ENCODE results near the gene BORCS5. TPM values are rescaled to one million over a fixed set of nuclear protein-coding genes. Genes with fewer than 3 reads are reported as not detected.

BORCS5 gene
- total and polyA plus RNA-seq, 2 of the 8 experiments (the other 6 are each of a cell fraction or from before 2014, with no cell fraction given): 8.3 to 17.4 TPM

DNA sequence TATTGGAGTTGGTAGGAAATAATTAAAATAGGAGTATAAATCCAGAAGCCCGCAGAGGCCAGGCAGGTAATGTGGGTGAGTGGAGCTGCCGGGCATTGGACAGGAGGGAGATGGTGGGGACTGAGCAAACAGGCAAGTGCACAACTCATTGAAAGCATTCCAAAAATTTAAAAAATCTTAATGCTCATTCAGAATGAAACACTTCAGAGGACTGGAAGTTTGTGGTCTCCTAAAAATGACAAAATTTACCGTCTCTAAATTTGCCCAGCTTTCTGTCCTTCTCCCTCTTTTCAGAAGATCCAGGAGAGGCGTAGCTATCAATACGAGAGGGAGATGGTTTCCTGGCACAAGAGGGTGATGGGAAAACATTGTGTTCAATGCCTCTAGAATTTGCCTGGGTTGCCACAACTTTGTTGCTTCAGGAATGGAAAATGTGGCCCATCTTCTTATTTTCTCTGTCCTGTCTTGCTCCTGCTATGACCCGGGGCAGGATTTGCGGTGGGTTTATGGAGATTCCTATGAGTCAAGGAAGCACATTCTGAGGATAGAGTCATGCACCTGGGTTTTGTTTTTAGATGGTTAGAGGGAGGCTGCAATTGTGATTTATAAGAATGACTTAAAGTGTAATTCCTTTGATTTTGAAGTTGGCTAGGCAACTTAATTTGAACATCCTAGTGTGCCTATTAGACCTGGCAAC, 72.2 kb downstream of the BORCS5 start:
- POLR2A ChIA-PET (ENCODE audit: partially characterized antibody): no interaction called here
- H3K4me2 ChIP-seq (ENCODE audit: insufficient read depth in 1 of 2, low read depth in 2 of 2, low read length in 2 of 2): no peak overlapping the region
- TF ChIP-seq RNF2 (IDR thresholded peaks at IDR 0.05; ENCODE audit: borderline replicate concordance, low read depth, low read length, missing control alignments, poor library complexity, severe bottlenecking) (no peak), CBX8 (IDR thresholded peaks at IDR 0.05; ENCODE audit: borderline replicate concordance, low read depth, low read length) (no peak), EGR1 (IDR thresholded peaks at IDR 0.05; ENCODE audit: borderline replicate concordance, low read depth, low read length) (no peak), POU5F1 (IDR thresholded peaks at IDR 0.05; ENCODE audit: low read depth, low read length) (no peak), TBP (IDR thresholded peaks at IDR 0.05; ENCODE audit: low read depth, low read length) (no peak), HDAC6 (IDR thresholded peaks at IDR 0.05; ENCODE audit: low read depth, low read length) (no peak), NANOG (IDR thresholded peaks at IDR 0.05; ENCODE audit: insufficient read depth, low read depth, low read length, poor library complexity, severe bottlenecking) (no peak), ZNF274 (IDR thresholded peaks at IDR 0.05; ENCODE audit: borderline replicate concordance, extremely low read depth, low read length) (no peak), RAD21 (IDR thresholded peaks at IDR 0.05 in 1 of 2, conservative IDR thresholded peaks at IDR 0.05 in 1 of 2; ENCODE audit: low read depth in 2 of 2, low read length in 2 of 2) (no peak), JUN (IDR thresholded peaks at IDR 0.05; ENCODE audit: low read depth, low read length) (no peak), SIX5 (IDR thresholded peaks at IDR 0.05; ENCODE audit: low read depth, low read length) (no peak)
- TF ChIP-seq, protein P1, sequence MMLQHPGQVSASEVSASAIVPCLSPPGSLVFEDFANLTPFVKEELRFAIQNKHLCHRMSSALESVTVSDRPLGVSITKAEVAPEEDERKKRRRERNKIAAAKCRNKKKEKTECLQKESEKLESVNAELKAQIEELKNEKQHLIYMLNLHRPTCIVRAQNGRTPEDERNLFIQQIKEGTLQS (IDR thresholded peaks at IDR 0.05; ENCODE audit: insufficient read depth, low read depth, low read length): no peak

More for the DNA sequence above, 72.2 kb downstream of the BORCS5 start:
- Histone ChIP-seq H3K23me2 (ENCODE audit: low read depth, low read length) (no peaks in the 10 kb centered on the region), H4K20me1 (replicated peaks in 1 of 2; ENCODE audit: control insufficient read depth in 1 of 2, insufficient read depth in 2 of 2, low read length in 2 of 2) (no peaks in the 10 kb centered on the region), H4K91ac (replicated peaks; ENCODE audit: insufficient read length, low read length) (no peak overlapping the region), H3K9ac (replicated peaks in 1 of 4; ENCODE audit: extremely low read depth in 1 of 4, low read depth in 3 of 4, low read length in 3 of 4) (no peak overlapping the region), H3K36me3 (ENCODE audit: control insufficient read depth in 2 of 4, insufficient read depth in 4 of 4, low read length in 3 of 4) (no peaks in the 10 kb centered on the region; a peak in 1 of 8 replicates), H3K79me2 (ENCODE audit: control insufficient read depth in 1 of 2, insufficient read depth in 2 of 2, low read length in 2 of 2) (no peaks in the 10 kb centered on the region), H3K4me3 (ENCODE audit: extremely low read depth in 1 of 4, insufficient read depth in 2 of 4, low read depth in 3 of 4, low read length in 4 of 4) (no peak overlapping the region), H2BK5ac (ENCODE audit: low read depth, low read length) (no peak overlapping the region), H2AK5ac (ENCODE audit: low read depth, low read length) (no peak overlapping the region), H3K4ac (replicated peaks; ENCODE audit: insufficient read length, low read depth, low read length) (no peak overlapping the region), H2BK120ac (replicated peaks; ENCODE audit: low read depth, low read length) (no peak overlapping the region), H3K79me1 (ENCODE audit: low read depth, low read length) (no peaks in the 10 kb centered on the region), H2AFZ (ENCODE audit: low read length) (no peak overlapping the region), H3K14ac (ENCODE audit: insufficient read length) (no peak overlapping the region), H2BK12ac (ENCODE audit: low read depth, low read length) (no peak overlapping the region), H4K5ac (ENCODE audit: insufficient read length, low read depth, low read length) (no peak overlapping the region), H3K4me1 (replicated peaks in 1 of 4; ENCODE audit: control insufficient read depth in 3 of 4, insufficient read depth in 4 of 4, low read length in 3 of 4) (peaks cover 0 to 4% (median 1%) of the 10 kb centered on the region in 4 experiments; a peak in 2 of 7 replicates), H3K27me3 (replicated peaks in 1 of 4; ENCODE audit: control insufficient read depth in 3 of 4, extremely low read depth in 1 of 4, insufficient read depth in 3 of 4, low read length in 3 of 4) (no peaks in the 10 kb centered on the region), H2BK20ac (ENCODE audit: low read length) (no peak overlapping the region), H3K9me3 (ENCODE audit: insufficient read depth in 2 of 2, low read depth in 1 of 2, low read length in 1 of 2) (no peaks in the 10 kb centered on the region), H3K18ac (ENCODE audit: extremely low read depth, low read length) (no peak overlapping the region), H3K56ac (replicated peaks; ENCODE audit: insufficient read length, low read depth, low read length) (no peak overlapping the region), H2BK15ac (ENCODE audit: low read length) (no peak overlapping the region), H3K27ac (ENCODE audit: low read depth, low read length) (no peak overlapping the region; the same call in 1 of the 2 replicates), H3K23ac (ENCODE audit: insufficient read length) (no peak overlapping the region), H4K8ac (ENCODE audit: extremely low read depth, insufficient read depth, low read length) (no peak overlapping the region)
- no peak for DNase-seq (ENCODE audit: low read depth in 1 of 2, low spot score in 2 of 2)
- WGBS, 2 experiments (ENCODE audit: extremely low coverage in 1 of 2, insufficient coverage in 1 of 2, insufficient read length in 1 of 2, insufficient replicate concordance in 2 of 2, low coverage in 1 of 2, low lambda C conversion rate in 2 of 2, missing lambda C conversion rate in 1 of 2): 83% methylated on average over 7 of the region's 7 CpGs; no CpG with 5 or more reads in 1 of the 2 experiments
- CTCF ChIA-PET (ENCODE audit: partially characterized antibody): interaction anchor here (0.6 kb wide), 1 partner anchor 348 kb away, joined by 3 read pairs; no protein-coding TSS in a partner anchor
- no peak for FAIRE-seq
